ENCODE measurements around the gene SLC16A14.

The SLC16A14 gene

DNA sequence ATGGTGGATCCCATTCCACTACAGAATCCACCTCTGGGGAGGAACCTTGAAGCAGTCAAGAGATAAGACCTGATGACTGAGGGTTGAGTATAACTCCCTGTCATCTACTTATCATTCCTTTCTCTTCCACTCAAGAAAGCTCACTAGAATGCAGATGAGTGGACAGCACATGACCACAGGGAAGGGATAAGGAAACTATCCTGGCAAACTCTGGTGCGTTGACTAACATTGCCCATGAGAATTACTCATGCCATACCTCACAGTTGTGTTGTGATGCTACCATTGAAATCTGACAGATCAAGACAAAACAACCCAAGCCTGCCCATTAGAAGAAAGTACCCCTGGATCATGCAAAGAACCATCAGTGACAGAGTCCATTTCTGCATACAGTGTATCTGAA, 26.5 kb downstream of the SLC16A14 start:
- DNase-seq (ENCODE audit: low read depth, low spot score) = no peak

DNA sequence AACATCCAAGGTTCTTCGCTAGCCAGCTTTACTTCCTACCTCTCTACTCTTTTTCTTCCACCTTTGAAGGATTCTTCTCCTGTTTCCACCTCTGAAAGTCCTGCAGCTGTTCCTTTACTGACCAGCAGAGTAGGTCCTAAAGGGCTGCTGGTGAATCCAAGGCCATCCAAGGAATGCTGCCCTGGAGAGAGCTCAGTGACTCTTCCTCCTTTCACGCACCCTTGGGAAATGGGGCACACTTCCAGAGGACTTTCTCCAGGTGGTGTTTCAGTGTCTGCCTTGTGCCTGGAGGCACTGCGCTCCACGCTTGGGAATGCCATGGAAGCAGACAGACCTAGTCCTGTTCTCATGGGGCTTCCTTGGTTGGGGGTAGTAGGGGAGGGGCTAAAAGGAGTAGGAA, 45.4 kb downstream of the SLC16A14 start:
- no peak for DNase-seq (ENCODE audit: low read depth, low spot score)

GRCh38 chr2:230019742-230020141, 49.0 kb downstream of the SLC16A14 start:
- no peak for DNase-seq (ENCODE audit: low read depth, low spot score)

DNA sequence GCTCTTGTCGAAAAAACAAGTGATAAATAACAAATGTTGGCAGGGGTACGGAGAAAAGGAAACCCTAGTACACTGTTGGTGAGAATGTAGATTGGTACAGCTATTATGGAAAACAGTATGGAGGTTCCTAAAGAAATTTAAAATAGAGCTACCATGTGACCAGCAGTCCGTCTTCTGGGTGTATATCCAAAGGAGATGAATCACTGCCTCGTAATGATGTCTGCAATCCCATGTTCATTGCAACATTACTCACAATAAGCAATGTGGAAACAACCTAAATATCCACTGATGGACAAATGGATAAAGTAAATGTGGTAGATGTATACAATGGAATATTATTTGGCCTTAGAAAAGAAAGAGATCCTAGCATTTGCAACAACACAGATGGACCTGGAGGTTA, 50.6 kb downstream of the SLC16A14 start:
- no peak for DNase-seq (ENCODE audit: low read depth, low spot score)

DNA sequence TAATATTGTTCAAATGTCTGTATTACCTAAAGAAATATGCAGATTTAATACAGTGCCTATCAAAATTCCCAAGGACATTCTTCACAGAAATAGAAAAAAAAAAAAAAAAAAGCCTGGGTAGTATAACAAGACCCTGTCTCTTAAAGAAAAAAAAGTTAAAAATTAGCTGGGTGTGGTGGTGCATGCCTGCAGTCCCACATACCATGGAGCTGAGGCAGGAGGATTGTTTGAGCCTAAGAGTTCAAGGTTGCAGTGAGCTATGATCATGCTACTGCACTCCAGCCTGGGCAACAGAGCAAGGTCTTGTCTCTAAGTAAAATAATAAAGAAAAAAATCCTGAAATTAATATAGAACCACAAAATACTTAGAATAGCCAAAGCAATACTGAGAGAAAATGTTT, 51.9 kb downstream of the SLC16A14 start:
- no peak for DNase-seq (ENCODE audit: low read depth, low spot score)

DNA sequence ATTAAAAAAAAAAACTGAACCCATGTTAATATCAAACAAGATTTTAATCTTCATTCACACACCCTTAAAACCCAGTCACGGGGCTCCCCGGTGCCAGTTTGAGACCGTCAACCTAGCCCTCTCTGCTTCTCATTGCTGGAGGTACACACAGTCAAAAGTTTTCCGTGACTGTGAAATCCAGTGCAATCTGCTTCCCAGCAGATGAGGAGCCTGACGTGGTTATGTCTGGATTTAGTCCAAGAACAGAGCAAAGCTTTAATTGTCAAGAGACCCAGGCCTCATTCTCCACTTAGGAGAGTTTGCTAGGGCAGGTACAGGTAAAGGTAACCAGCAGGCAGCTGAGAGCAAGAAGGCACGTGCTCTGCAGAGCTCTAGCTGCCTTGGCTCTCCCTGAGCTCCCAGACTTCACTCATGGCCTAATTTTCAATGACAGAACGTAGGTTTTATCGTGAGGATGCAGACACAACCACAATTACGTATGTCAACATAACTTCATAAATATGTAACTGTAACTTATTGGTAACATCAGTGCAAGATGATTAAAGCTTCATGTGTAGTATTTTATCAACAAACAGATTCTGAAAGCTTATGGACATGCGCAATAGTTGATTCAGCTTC, 56.3 kb downstream of the SLC16A14 start:
- DNase-seq (ENCODE audit: low read depth, low spot score) = no peak

DNA sequence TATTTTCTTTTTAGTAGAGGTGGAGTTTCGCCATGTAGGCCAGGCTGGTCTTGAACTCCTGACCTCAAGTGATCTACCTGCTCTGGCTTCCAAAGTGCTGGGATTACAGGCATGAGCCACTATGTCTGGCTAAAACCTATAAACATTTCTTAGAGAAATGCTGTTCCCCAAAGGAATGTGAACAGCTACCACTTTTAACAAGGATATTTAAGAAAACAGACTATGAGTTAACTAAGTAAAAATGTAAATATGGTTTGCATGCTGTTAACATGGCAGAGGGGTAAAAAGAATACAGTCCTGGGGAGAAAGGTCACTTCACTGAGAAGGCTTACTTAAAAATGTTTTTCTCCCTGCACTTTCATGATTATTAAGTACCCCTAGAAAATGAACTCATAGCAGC, 57.1 kb downstream of the SLC16A14 start:
- DNase-seq (ENCODE audit: low read depth, low spot score) = no peak

GRCh38 chr2:230010501-230010900, 58.2 kb downstream of the SLC16A14 start:
- no peak for DNase-seq (ENCODE audit: low read depth, low spot score)

GRCh38 chr2:230008708-230009066, 60.0 kb downstream of the SLC16A14 start:
- DNase-seq (ENCODE audit: low read depth, low spot score) = no peak

DNA sequence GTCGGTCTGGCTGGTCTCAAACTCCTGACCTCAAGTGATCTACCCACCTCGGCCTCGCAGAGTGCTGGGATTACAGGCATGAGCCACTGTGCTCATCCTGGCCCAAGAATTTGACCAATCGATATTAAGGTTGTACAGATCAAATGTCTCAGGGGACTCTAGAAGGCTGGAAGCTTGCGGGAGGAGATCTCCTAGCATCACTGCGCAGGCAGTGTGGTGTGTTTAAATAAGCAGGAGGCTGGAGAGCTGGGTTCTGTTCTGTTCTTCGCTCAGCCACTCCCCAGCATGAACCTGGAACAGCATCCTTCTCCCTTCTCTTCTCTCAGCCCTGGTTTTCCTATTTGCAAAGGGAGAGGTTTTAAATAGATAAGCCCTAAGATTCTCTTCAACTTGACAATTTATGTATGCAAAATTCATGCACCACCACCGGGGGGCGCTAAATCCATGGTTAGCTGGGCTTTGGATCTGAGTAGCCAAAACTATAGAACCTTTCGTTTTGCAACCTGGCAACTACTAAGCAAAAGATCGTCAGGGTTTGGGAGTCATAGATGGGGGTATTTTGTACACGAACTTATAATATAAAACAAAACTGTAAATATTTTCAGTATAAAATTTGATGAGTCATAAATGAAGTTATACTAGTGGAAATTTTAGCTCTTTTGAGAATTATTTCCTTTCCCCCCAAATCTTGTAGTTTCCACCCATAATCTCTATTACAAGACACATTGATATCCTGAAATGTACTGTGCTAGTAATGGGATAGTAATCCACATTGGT, 60.6 kb downstream of the SLC16A14 start:
- DNase-seq (ENCODE audit: low read depth, low spot score) = no peak

GRCh38 chr2:230000118-230000841, 68.4 kb downstream of the SLC16A14 start:
- DNase-seq (ENCODE audit: low read depth, low spot score) = no peak

DNA sequence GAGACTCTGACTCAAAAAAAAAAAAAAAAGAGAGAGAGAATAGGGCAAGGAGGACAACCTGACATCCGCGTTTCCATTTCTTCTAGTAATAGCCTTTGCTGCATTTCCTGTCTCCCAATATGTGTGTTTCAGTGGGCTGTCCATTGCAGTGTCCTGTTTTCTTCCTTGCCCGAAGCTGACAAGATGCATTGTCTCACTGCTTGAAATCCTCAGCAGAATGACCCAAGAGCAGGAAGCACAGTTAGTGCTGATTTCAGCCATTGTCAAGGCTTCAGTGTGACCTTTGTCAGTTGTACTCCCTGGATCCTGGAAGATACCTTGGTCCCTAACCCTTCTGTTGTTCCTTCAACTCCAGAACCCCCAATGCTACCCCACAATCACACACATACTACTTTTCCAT, 71.2 kb downstream of the SLC16A14 start:
- no peak for DNase-seq (ENCODE audit: low read depth, low spot score)

- no peak for DNase-seq (ENCODE audit: low read depth, low spot score)
These were observed 72.4 kb downstream of the SLC16A14 start for GRCh38 chr2:229996320-229996719.

DNA sequence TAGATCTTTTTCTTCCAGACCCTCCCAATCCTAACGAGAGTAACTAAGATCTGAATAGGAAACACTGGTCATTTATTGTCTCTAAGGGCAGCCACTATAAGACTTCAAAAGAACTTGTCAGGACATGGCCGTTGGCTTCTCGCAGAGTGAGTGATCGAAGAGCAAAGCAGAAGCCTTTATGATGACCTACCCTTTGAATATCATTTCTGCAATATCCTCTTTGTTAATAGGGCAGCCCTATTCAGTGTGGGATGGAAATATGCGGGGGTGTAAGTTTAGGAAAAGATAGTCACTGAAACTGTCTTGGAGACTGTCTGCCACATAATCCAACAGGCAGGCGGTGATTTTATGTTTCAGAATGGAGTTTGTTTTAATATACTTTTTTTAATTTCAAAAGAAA, 75.5 kb downstream of the SLC16A14 start:
- DNase-seq (ENCODE audit: low read depth, low spot score) = no peak

Data from iPS DF 19.7 (cell line).